Vagina (tissue), 2 donors: ENCODE measurements around the gene GANAB. TPM values are rescaled to one million over a fixed set of nuclear protein-coding genes. Genes with fewer than 3 reads are reported as not detected.

Experiments
- DNase-seq, 2 donors: peaks; one replicate each; pipeline ENCODE4 v3.0.0-alpha.2; 2017; ENCODE audit errors: extremely low spot score in 2 of 2
- H3K27ac ChIP-seq: fragments of 200-600 bp; sonication (generic); one replicate; pipeline ENCODE4 v1.5.1; 2019
- H3K27me3 ChIP-seq: fragments of 200-600 bp; sonication (generic); one replicate; pipeline ENCODE4 v1.5.1; 2019
- H3K36me3 ChIP-seq, 2 donors: fragments of 200-600 bp; sonication (generic); one replicate each; pipeline ENCODE4 v1.5.1; 2017 to 2019
- H3K4me1 ChIP-seq: fragments of 200-600 bp; sonication (generic); one replicate; pipeline ENCODE4 v1.5.1; 2019
- H3K4me3 ChIP-seq, 2 donors: fragments of 200-600 bp; sonication (generic); 1 replicate in 1 of 2; 2 replicates in 1 of 2; pipeline ENCODE4 v1.5.1; 2016 to 2019
- H3K9me3 ChIP-seq: fragments of 200-600 bp; sonication (generic); one replicate; pipeline ENCODE4 v1.5.1; 2019
- POLR2A ChIP-seq, 2 donors: fragments of 450-650 bp; IDR thresholded peaks; one replicate each; pipeline ENCODE4 v1.6.1; 2017; ENCODE audit warnings: antibody characterized with exemption in 2 of 2, mild to moderate bottlenecking in 2 of 2, moderate library complexity in 2 of 2
- POLR2AphosphoS5 ChIP-seq, 2 donors: sonication (generic); formaldehyde crosslinking; IDR thresholded peaks; one replicate each; pipeline ENCODE4 v1.9.0; 2017; ENCODE audit warnings: antibody characterized with exemption in 2 of 2, mild to moderate bottlenecking in 2 of 2, low read depth in 1 of 2; ENCODE audit not compliant: insufficient read depth in 1 of 2
- intact Hi-C: fragments of 100-400 bp; cut with DNase I; formaldehyde crosslinking; loops from one replicate; pipeline ENCODE4 v1.15.1; 2023
- total RNA-seq: library from RNA; depleted of rRNA; stranded (reverse); fragments of >200 nt; gene quantifications from one replicate; pipeline ENCODE4 v1.2.3, GENCODE V29; 2016
- TF ChIP-seq, protein P1 (sequence below), 3 experiments: fragments of 450-650 bp in 2 of 3; fragments of 200-600 bp in 1 of 3; sonication (generic) in 1 of 3; IDR thresholded peaks; one replicate each; pipeline ENCODE4 v1.5.1; 2017 to 2019; ENCODE audit warnings: antibody characterized with exemption in 3 of 3, mild to moderate bottlenecking in 2 of 3, moderate library complexity in 2 of 3

GANAB gene
- total RNA-seq, 1 donor from 2014 or later: 129 TPM

DNA sequence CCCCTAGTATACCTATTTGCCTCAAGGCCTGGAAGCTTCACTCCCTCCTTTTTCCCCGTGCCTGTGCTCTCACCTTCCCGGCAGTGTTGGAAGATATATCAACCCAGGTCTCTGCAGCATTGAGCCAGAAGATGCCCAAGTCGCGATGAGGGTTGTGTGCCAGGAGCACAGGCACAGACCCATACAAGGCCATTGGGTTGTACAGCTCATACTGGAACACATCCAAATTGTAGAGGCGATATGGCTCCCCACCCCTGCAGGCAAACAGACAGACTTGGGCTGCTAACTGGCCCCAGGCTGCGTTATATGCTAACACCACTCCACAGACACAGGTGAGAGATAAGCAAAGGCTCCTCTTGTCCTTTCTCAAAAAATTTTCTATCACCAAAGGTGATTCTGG is 13.9 kb downstream of the GANAB start:
- H3K27me3 ChIP-seq: no peaks in the 10 kb centered on the region
- H3K4me3 ChIP-seq: no peak overlapping the region
- peaks cover 14 to 85% of the 10 kb centered on the region in 2 donors for H3K36me3 ChIP-seq
- TF ChIP-seq, protein P1, sequence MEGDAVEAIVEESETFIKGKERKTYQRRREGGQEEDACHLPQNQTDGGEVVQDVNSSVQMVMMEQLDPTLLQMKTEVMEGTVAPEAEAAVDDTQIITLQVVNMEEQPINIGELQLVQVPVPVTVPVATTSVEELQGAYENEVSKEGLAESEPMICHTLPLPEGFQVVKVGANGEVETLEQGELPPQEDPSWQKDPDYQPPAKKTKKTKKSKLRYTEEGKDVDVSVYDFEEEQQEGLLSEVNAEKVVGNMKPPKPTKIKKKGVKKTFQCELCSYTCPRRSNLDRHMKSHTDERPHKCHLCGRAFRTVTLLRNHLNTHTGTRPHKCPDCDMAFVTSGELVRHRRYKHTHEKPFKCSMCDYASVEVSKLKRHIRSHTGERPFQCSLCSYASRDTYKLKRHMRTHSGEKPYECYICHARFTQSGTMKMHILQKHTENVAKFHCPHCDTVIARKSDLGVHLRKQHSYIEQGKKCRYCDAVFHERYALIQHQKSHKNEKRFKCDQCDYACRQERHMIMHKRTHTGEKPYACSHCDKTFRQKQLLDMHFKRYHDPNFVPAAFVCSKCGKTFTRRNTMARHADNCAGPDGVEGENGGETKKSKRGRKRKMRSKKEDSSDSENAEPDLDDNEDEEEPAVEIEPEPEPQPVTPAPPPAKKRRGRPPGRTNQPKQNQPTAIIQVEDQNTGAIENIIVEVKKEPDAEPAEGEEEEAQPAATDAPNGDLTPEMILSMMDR (IDR thresholded peaks at IDR 0.05): no peak
- TF ChIP-seq POLR2A (IDR thresholded peaks at IDR 0.05) (no peak), POLR2AphosphoS5 (IDR thresholded peaks at IDR 0.05; ENCODE audit: insufficient read depth in 1 of 2, low read depth in 1 of 2) (no peak)
- intact Hi-C loops: no loop called here
- H3K9me3 ChIP-seq: no peaks in the 10 kb centered on the region
- H3K27ac ChIP-seq: no peak overlapping the region
- H3K4me1 ChIP-seq: no peaks in the 10 kb centered on the region
- DNase-seq: no peak

DNA sequence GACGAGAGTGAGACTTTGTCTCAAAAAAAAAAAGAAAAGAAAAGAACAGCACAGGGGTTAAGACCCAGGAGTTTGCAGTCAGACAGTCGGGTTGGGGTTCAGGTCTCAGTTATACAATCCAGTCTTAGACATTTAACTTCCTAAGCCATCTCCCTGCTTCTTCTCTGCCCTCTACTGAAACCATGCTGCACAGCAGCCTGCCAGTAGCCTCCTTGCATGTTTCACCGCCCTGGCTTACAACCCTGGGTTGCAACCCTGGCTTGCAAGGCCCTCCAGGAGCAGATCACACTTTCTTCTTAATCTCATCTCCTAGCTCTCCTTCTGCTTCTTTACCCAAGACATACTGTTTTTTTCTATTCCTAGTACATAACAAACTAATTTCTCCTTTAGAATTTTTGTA is 18.7 kb downstream of the GANAB start:
- no peaks in the 10 kb centered on the region for H3K27me3 ChIP-seq
- H3K4me1 ChIP-seq: no peaks in the 10 kb centered on the region
- H3K27ac ChIP-seq: no peak overlapping the region
- intact Hi-C loops: no loop called here
- peaks cover 3 to 72% of the 10 kb centered on the region in 2 donors for H3K36me3 ChIP-seq
- DNase-seq: no peak
- no peaks in the 10 kb centered on the region for H3K9me3 ChIP-seq
- TF ChIP-seq POLR2A (IDR thresholded peaks at IDR 0.05) (no peak), POLR2AphosphoS5 (IDR thresholded peaks at IDR 0.05; ENCODE audit: insufficient read depth in 1 of 2, low read depth in 1 of 2) (no peak)
- TF ChIP-seq, protein P1 (IDR thresholded peaks at IDR 0.05): no peak
- no peak overlapping the region for H3K4me3 ChIP-seq

DNA sequence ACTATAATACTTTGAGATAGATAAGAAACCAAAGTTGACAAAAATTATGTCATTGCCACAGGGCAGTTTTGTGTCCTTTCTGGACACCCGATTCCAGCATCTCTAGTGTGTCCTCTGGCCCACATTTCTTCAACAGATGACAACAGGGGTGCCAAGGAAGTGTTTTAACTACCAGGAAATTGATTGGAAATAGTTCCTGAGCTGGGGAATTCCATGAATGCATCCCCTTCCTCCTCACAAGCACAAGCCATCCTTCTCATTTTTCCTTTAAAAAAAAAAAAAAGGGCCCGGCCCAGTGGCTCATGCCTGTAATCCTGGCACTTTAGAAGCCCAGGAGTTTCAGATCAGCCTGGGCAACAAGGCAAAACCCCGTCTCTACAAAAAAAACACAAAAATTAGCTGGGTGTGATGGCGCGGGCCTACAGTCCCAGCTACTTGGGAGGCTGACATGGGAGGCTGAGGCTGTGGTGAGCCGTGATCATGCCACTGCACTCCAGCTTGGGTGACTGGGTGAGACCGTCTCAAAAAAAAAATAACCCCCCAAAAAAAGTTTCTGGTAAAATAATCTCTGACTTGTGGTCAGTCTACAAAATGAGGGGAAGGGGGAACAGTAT is 23.8 kb downstream of the GANAB start:
- Histone ChIP-seq H3K27ac (peak overlapping the region; percentile 82), H3K9me3 (no peaks in the 10 kb centered on the region), H3K4me3 (peak overlapping the region; percentile 72 to 74), H3K36me3 (peaks cover 0 to 23% of the 10 kb centered on the region in 2 donors), H3K4me1 (peaks cover 18% of the 10 kb centered on the region), H3K27me3 (no peaks in the 10 kb centered on the region)
- intact Hi-C loops: no loop called here
- DNase-seq: peak in 1 of 2 donors; percentile 87
- TF ChIP-seq, protein P1 (IDR thresholded peaks at IDR 0.05): no peak
- TF ChIP-seq POLR2AphosphoS5 (IDR thresholded peaks at IDR 0.05; ENCODE audit: insufficient read depth in 1 of 2, low read depth in 1 of 2) (no peak), POLR2A (IDR thresholded peaks at IDR 0.05) (no peak)

DNA sequence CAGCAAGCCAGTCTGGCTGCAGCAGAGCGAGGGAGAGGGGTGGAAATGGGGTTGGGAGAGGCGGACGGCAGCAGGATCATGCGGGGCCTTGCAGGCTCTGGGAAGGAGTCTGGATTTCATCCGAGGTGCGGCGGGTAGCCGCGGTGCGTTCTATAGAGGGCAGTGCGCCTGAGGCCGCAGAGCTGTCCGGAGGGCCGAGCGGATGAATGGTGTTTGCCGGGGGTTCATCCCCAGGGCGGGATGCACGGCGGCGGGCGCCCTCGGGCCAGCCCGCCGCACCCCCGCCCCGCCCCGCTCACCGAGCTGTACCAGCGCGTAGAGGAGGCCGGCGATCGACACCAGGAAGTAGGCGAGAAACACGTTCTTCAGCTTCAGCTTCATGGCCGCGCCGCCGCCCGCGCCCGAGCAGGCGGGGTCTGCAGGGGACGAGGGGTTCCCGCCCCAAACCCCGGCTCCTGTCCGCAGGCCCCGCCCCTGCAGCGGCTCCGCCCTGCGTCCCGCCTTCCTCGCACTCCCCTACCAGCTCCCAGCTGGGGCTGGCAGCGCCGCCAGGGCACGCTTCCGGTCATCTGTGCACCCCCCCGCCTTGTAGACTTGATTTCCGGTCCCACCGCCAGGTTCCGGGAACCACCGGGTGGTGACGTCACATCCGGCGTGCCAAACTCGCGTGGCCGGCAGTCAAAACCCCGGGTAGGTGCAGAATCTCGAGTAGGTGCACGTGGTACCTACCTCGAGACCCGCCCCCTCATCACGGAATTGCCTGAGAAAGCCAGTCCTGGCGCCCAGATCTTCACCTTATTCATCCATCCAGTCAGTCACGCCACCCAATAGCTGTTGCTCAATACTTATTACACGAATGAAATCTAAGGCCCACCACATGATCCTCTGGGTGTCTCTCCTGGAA is 24.6 kb downstream of the GANAB start, which contains the start of gene B3GAT3:
B3GAT3 (minus strand) TSS at position 420 of the 904 bp plus-strand sequence; CDS start at position 381, 39 bp downstream.
- Histone ChIP-seq H3K4me1 (peaks cover 18% of the 10 kb centered on the region), H3K27ac (peak within 1 kb of the TSS; percentile 82), H3K36me3 (peaks cover 0 to 24% of the 10 kb centered on the region in 2 donors), H3K27me3 (no peaks in the 10 kb centered on the region), H3K4me3 (peak within 1 kb of the TSS; percentile 72 to 74), H3K9me3 (no peaks in the 10 kb centered on the region)
- peak in 1 of 2 donors; percentile 99 for DNase-seq
- intact Hi-C loops: no loop called here
- peak; percentile 96 to 98 for TF ChIP-seq POLR2AphosphoS5 (IDR thresholded peaks at IDR 0.05; ENCODE audit: insufficient read depth in 1 of 2, low read depth in 1 of 2)
- TF ChIP-seq, protein P1 (IDR thresholded peaks at IDR 0.05): peak in 1 of 3 experiments; percentile 2
- TF ChIP-seq POLR2A (IDR thresholded peaks at IDR 0.05): peak in 1 of 2 donors; percentile 76
